Skeletal muscle satellite cell (primary cell): ENCODE measurements around the gene ZNF618.

Experiments used
- H3K27me3 ChIP-seq: 2 replicates; pipeline ENCODE4 v1.7.0; 2013; ENCODE audit warnings: low read length; ENCODE audit not compliant: control insufficient read depth, insufficient read depth
- H3K36me3 ChIP-seq: 2 replicates; pipeline ENCODE4 v1.7.0; 2013; ENCODE audit warnings: mild to moderate bottlenecking, control low read depth, low read length; ENCODE audit not compliant: insufficient read depth
- H3K4me1 ChIP-seq: 2 replicates; pipeline ENCODE4 v1.7.0; 2013; ENCODE audit warnings: low read length; ENCODE audit not compliant: control insufficient read depth, insufficient read depth
- H3K4me2 ChIP-seq: 2 replicates; pipeline ENCODE4 v1.7.0; 2013; ENCODE audit warnings: mild to moderate bottlenecking, low read length
- H3K4me3 ChIP-seq: 2 replicates; pipeline ENCODE4 v1.7.0; 2013; ENCODE audit warnings: low read length
- H3K9ac ChIP-seq: 2 replicates; pipeline ENCODE4 v1.7.0; 2013; ENCODE audit warnings: mild to moderate bottlenecking, low read depth, low read length, moderate library complexity
- H3K9me3 ChIP-seq: replicated peaks from 2 replicates; pipeline ENCODE4 v1.7.0; 2013; ENCODE audit warnings: mild to moderate bottlenecking, control low read depth, low read length

Gene ZNF618

GRCh38 chr9:113999256-114000062 is 123.3 kb downstream of the ZNF618 start:
- peaks cover 3% of the 10 kb centered on the region for H3K36me3 ChIP-seq
- H3K9me3 ChIP-seq = no peaks in the 10 kb centered on the region
- H3K4me1 ChIP-seq = peaks cover 10% of the 10 kb centered on the region
- no peaks in the 10 kb centered on the region for H3K27me3 ChIP-seq
- H3K4me3 ChIP-seq = no peak overlapping the region
- H3K9ac ChIP-seq = no peak overlapping the region
- no peak overlapping the region for H3K4me2 ChIP-seq

DNA sequence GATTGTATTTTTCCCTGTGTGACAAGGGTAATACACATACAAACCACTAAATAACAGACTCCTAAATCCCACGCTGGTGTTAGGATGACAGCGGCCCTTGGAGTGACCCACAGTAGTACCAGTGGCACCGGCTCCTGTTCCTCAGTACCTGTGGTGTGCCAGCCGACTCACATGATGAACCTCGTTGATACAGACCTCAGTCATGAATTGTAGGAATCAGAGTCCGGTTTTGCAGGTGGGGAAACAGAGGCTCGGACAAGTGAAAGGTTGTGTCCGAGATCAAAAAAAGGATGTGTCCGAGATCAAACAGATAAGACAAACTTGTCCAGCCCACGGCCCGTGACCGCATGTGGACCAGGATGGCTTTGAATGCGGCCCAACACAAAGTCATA is 124.0 kb downstream of the ZNF618 start:
- Histone ChIP-seq H3K4me2 (no peak overlapping the region), H3K4me3 (no peak overlapping the region), H3K9me3 (no peaks in the 10 kb centered on the region), H3K36me3 (peaks cover 8% of the 10 kb centered on the region), H3K9ac (no peak overlapping the region), H3K27me3 (no peaks in the 10 kb centered on the region), H3K4me1 (peaks cover 7% of the 10 kb centered on the region)

- H3K4me1 ChIP-seq = peaks cover 7% of the 10 kb centered on the region
- no peak overlapping the region for H3K9ac ChIP-seq
- H3K4me2 ChIP-seq = no peak overlapping the region
- peaks cover 15% of the 10 kb centered on the region for H3K36me3 ChIP-seq
- H3K9me3 ChIP-seq = no peaks in the 10 kb centered on the region
- H3K27me3 ChIP-seq = no peaks in the 10 kb centered on the region
- no peak overlapping the region for H3K4me3 ChIP-seq
Observed at GRCh38 chr9:114000671-114001409, 124.7 kb downstream of the ZNF618 start.

- no peak overlapping the region for H3K4me3 ChIP-seq
Observed at GRCh38 chr9:114001410-114001685, 125.2 kb downstream of the ZNF618 start.

GRCh38 chr9:114001794-114002261 is 125.7 kb downstream of the ZNF618 start:
- peaks cover 7% of the 10 kb centered on the region for H3K4me1 ChIP-seq
- no peak overlapping the region for H3K9ac ChIP-seq
- no peaks in the 10 kb centered on the region for H3K27me3 ChIP-seq
- H3K4me3 ChIP-seq = no peak overlapping the region
- no peak overlapping the region for H3K4me2 ChIP-seq
- H3K36me3 ChIP-seq = peaks cover 17% of the 10 kb centered on the region
- no peaks in the 10 kb centered on the region for H3K9me3 ChIP-seq

More at GRCh38 chr9:114001410-114001685, 125.2 kb downstream of the ZNF618 start:
- H3K4me2 ChIP-seq = no peak overlapping the region
- H3K36me3 ChIP-seq = peaks cover 17% of the 10 kb centered on the region
- H3K9me3 ChIP-seq = no peaks in the 10 kb centered on the region
- no peaks in the 10 kb centered on the region for H3K27me3 ChIP-seq
- no peak overlapping the region for H3K9ac ChIP-seq
- peaks cover 7% of the 10 kb centered on the region for H3K4me1 ChIP-seq

DNA sequence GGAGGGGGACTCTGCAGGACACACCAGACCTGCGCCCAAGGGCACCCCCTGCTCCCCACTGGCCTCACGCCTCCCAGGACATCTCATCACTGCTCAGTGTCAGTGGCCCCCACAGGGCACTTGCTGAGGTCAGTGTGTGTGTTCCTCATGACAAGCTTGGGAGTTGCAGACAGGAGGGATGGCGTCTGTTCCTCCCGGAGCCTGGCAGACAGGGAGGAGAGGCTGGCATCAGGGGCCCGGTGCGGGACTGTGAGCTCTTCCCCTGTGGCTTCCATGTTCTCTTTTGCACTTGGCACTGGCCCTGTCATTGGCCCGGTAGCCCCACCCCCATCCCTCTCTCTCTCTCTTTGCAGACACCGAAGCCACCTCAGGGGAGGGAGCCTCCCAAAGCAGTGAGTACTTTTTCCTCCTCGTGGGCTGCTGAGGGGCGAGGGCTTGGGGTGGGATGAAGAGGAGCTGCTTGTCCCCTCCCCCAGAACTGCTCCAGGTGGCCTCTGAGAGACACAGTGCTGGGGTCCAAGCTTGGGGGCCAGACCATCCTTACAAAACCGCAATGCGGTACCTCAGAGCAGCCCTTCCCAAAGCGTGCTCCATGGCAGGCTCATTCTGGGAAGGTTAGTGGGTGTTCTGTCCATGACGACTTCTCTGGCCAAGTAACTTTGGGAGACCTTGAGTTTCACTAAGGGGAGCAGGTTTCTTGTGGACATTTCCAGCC is 126.3 kb downstream of the ZNF618 start:
- peaks cover 17% of the 10 kb centered on the region for H3K36me3 ChIP-seq
- no peaks in the 10 kb centered on the region for H3K9me3 ChIP-seq
- H3K27me3 ChIP-seq = no peaks in the 10 kb centered on the region
- peaks cover 7% of the 10 kb centered on the region for H3K4me1 ChIP-seq
- H3K4me2 ChIP-seq = no peak overlapping the region
- H3K4me3 ChIP-seq = no peak overlapping the region
- no peak overlapping the region for H3K9ac ChIP-seq

GRCh38 chr9:114002986-114003350 is 126.9 kb downstream of the ZNF618 start:
- H3K4me1 ChIP-seq = peaks cover 7% of the 10 kb centered on the region
- no peak overlapping the region for H3K4me2 ChIP-seq
- H3K27me3 ChIP-seq = no peaks in the 10 kb centered on the region
- H3K9ac ChIP-seq = no peak overlapping the region
- no peak overlapping the region for H3K4me3 ChIP-seq
- H3K36me3 ChIP-seq = peaks cover 17% of the 10 kb centered on the region
- H3K9me3 ChIP-seq = no peaks in the 10 kb centered on the region

GRCh38 chr9:114003351-114003750 is 127.2 kb downstream of the ZNF618 start:
- Histone ChIP-seq H3K4me1 (peaks cover 7% of the 10 kb centered on the region), H3K9me3 (no peaks in the 10 kb centered on the region), H3K4me3 (no peak overlapping the region), H3K27me3 (no peaks in the 10 kb centered on the region), H3K9ac (no peak overlapping the region), H3K36me3 (peaks cover 17% of the 10 kb centered on the region), H3K4me2 (no peak overlapping the region)

GRCh38 chr9:114003758-114004157 is 127.6 kb downstream of the ZNF618 start:
- H3K4me3 ChIP-seq = no peak overlapping the region
- H3K9me3 ChIP-seq = no peaks in the 10 kb centered on the region
- no peak overlapping the region for H3K4me2 ChIP-seq
- H3K9ac ChIP-seq = no peak overlapping the region
- H3K4me1 ChIP-seq = peaks cover 7% of the 10 kb centered on the region
- peaks cover 18% of the 10 kb centered on the region for H3K36me3 ChIP-seq
- no peaks in the 10 kb centered on the region for H3K27me3 ChIP-seq

GRCh38 chr9:114004221-114004716 is 128.2 kb downstream of the ZNF618 start:
- H3K9me3 ChIP-seq = no peaks in the 10 kb centered on the region
- H3K36me3 ChIP-seq = peaks cover 21% of the 10 kb centered on the region
- peaks cover 7% of the 10 kb centered on the region for H3K4me1 ChIP-seq
- no peaks in the 10 kb centered on the region for H3K27me3 ChIP-seq
- no peak overlapping the region for H3K9ac ChIP-seq
- H3K4me3 ChIP-seq = no peak overlapping the region
- H3K4me2 ChIP-seq = no peak overlapping the region

GRCh38 chr9:114005371-114006154 is 129.5 kb downstream of the ZNF618 start:
- Histone ChIP-seq H3K4me1 (no peaks in the 10 kb centered on the region), H3K4me3 (no peak overlapping the region), H3K9ac (no peak overlapping the region), H3K4me2 (no peak overlapping the region), H3K9me3 (no peaks in the 10 kb centered on the region), H3K27me3 (no peaks in the 10 kb centered on the region), H3K36me3 (peaks cover 21% of the 10 kb centered on the region)
